ENCODE data around the gene RAC3.

- TF ChIP-seq, protein P1, sequence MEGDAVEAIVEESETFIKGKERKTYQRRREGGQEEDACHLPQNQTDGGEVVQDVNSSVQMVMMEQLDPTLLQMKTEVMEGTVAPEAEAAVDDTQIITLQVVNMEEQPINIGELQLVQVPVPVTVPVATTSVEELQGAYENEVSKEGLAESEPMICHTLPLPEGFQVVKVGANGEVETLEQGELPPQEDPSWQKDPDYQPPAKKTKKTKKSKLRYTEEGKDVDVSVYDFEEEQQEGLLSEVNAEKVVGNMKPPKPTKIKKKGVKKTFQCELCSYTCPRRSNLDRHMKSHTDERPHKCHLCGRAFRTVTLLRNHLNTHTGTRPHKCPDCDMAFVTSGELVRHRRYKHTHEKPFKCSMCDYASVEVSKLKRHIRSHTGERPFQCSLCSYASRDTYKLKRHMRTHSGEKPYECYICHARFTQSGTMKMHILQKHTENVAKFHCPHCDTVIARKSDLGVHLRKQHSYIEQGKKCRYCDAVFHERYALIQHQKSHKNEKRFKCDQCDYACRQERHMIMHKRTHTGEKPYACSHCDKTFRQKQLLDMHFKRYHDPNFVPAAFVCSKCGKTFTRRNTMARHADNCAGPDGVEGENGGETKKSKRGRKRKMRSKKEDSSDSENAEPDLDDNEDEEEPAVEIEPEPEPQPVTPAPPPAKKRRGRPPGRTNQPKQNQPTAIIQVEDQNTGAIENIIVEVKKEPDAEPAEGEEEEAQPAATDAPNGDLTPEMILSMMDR (conservative IDR thresholded peaks at IDR 0.05; ENCODE audit: low read depth, low read length): no peak
- TF ChIP-seq EZH2 (IDR thresholded peaks at IDR 0.05; ENCODE audit: borderline replicate concordance, low read depth, low read length, poor library complexity, severe bottlenecking): no peak
Measured at GRCh38 chr17:82034371-82035011, 3.0 kb downstream of the RAC3 start.
